Stimulated activated CD4-positive, alpha-beta T cell treated with anti-CD3 and anti-CD28 coated beads, Interleukin-4, amount 100 ng/mL, for 1 hour (primary cell): ENCODE data around the gene ELAVL2.
A peak's percentile ranks its signal among the peaks of the same experiment; 100 is the strongest.

Experiments
- DNase-seq: peaks from one replicate; pipeline ENCODE4 v3.0.0-alpha.2; 2020

Gene ELAVL2

GRCh38 chr9:23826120-23826629 is at the start of gene ELAVL2:
Gene ELAVL2, minus strand, starts transcription at chr9:23826240. Its CDS starts 64,006 bp downstream, at chr9:23762234.
- peak; percentile 47 for DNase-seq

GRCh38 chr9:23858234-23858633 is 32.2 kb upstream of the ELAVL2 start:
- DNase-seq = no peak

- DNase-seq = no peak
Observed at GRCh38 chr9:23855873-23856604, 30.0 kb upstream of the ELAVL2 start.

- DNase-seq = no peak
Observed at GRCh38 chr9:23850690-23851629, 24.9 kb upstream of the ELAVL2 start.

GRCh38 chr9:23850242-23850689 is 24.2 kb upstream of the ELAVL2 start:
- DNase-seq = no peak

GRCh38 chr9:23849379-23850035 is 23.5 kb upstream of the ELAVL2 start:
- DNase-seq = no peak

GRCh38 chr9:23842565-23843129 is 16.6 kb upstream of the ELAVL2 start:
- no peak for DNase-seq

GRCh38 chr9:23841304-23841703 is 15.3 kb upstream of the ELAVL2 start:
- DNase-seq = no peak

GRCh38 chr9:23837038-23837437 is 11.0 kb upstream of the ELAVL2 start:
- no peak for DNase-seq

GRCh38 chr9:23830929-23831730 is 5.1 kb upstream of the ELAVL2 start:
- no peak for DNase-seq

GRCh38 chr9:23830476-23830805 is 4.4 kb upstream of the ELAVL2 start:
- DNase-seq = no peak

GRCh38 chr9:23829580-23830475 is 3.8 kb upstream of the ELAVL2 start:
- no peak for DNase-seq

- DNase-seq = no peak
Observed at GRCh38 chr9:23825700-23826099, 340 bp downstream of the ELAVL2 start.

GRCh38 chr9:23824830-23825591 is 1.0 kb downstream of the ELAVL2 start:
- no peak for DNase-seq

- no peak for DNase-seq
Observed at GRCh38 chr9:23823986-23824829, 1.8 kb downstream of the ELAVL2 start.

GRCh38 chr9:23823269-23823668 is 2.8 kb downstream of the ELAVL2 start:
- no peak for DNase-seq

- no peak for DNase-seq
Observed at GRCh38 chr9:23822261-23823169, 3.5 kb downstream of the ELAVL2 start.
